AG04449 (cell line): ENCODE measurements around the gene TMEM121.

Experiments used
- CTCF ChIA-PET: fragments of 350-600 bp; formaldehyde crosslinking; extraction: SDS; loops from one replicate; lab custom pipeline; 2021; ENCODE audit warnings: antibody characterized with exemption; lab: Yijun Ruan, JAX
- POLR2A ChIA-PET: fragments of 400-600, 350-600 bp; formaldehyde crosslinking; extraction: SDS; loops from one replicate; lab custom pipeline; 2020; ENCODE audit warnings: antibody characterized with exemption, inconsistent platforms; lab: Yijun Ruan, JAX
- DNase-seq: peaks from one replicate; pipeline ENCODE4 v3.0.0-alpha.2; 2010; ENCODE audit warnings: low read depth, low spot score
- H3K4me3 ChIP-seq: 2 replicates; pipeline ENCODE4 v1.5.1; 2011; ENCODE audit warnings: low read depth, mild to moderate bottlenecking, control low read depth, low read length
- TF ChIP-seq, protein P1 (sequence below): IDR thresholded peaks from one replicate; pipeline ENCODE4 v1.5.1; 2011; ENCODE audit warnings: mild to moderate bottlenecking, moderate library complexity, low read length, control low read depth, inconsistent platforms; ENCODE audit not compliant: insufficient read depth; ENCODE audit errors: missing control alignments

The TMEM121 gene

DNA sequence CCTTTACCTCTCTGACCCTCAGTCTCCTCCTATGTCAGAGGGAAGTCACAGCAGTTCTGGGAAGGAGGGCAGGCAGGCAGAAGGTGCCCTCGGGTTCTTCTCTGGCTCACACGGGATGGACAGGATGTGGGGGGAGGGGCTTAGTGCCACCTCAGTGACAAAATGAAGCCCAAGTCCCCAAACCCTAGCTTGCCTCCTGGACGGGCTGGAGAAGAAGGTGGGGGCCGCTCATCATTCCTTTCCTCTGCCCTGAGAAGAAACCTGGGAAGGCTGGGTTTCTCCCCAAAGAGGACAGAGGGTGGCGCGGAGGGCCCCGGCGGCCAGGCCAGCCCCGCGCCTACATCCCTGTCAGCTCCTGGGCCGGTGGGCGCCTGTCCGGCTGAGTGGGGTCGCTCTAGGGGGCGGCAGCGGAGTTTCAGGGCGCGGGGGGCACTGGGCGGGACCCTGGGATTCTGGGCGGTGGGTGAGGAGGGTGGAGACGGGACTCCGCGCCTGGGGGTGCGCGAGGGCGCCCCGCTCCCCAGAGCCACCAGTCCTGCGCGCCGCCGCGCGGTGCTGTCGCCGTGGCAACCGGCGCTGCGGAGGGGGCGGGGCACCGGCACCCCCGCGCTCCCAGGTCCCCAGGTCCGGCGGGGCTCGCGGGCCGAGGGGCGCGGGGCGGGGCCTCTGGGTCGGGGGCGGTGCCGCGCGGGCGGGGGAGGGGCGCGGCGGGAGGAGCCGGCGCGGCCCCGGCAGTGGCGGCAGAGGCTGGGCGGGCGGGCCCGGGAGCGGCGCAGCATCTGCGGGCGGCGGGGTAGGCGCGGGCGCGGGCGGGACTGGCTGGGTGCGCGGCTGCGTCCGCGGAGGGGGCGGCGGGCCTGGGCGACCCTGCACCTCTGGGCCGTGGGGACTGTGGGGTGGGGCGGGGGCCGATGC is at the start of gene TMEM121:
Gene TMEM121 (plus strand): TSS at position 723 of the 915 bp plus-strand sequence. CDS start 2,252 bp downstream, outside the sequence.
- DNase-seq: no peak
- POLR2A ChIA-PET: interaction anchor here (0.7 kb wide), 1 partner anchor 45 kb away, joined by 3 read pairs; no protein-coding TSS in a partner anchor
- H3K4me3 ChIP-seq: peak within 1 kb of the TSS; percentile 63

DNA sequence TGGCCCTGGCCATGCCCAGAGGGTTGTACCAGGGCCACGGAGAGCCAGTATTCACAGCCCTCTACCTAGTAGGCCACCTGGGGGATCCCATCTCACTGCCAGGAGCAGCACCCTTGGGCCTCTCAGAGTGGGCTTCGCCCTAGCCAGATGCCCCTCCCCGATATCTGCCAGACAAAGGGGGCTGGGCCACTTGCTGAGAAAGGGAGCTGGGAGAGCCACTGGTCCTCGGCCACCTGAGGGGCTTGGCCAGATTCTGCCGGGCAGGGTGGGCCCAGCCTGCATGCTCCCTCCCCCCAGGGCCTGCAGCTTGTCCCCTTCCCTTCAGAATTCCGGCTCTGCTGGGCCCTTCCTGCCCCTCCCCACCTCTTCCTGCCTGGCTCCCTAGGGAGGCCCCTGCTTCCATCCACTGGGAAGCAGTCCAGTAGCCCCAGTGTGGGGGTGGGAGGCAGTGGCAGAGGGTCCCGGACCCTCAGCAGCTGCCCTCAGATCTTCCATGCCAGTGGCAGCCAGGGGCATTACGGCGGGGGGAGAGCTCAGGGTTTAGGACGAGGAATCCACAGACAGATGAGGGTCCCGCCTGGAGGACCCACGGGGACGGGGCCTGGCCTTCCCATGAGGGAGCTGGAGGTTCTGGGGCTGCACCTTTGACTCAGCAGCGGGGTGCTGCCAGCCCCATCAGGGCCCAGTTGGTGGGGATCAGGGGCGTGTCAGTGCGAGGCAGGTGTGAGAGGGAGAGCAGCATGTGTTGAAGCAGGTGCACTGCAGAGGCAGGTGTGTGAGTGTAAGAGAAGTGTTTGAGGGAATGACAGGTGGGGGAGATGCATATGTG is 49.3 kb upstream of the TMEM121 start:
- DNase-seq: no peak
- TF ChIP-seq, protein P1, sequence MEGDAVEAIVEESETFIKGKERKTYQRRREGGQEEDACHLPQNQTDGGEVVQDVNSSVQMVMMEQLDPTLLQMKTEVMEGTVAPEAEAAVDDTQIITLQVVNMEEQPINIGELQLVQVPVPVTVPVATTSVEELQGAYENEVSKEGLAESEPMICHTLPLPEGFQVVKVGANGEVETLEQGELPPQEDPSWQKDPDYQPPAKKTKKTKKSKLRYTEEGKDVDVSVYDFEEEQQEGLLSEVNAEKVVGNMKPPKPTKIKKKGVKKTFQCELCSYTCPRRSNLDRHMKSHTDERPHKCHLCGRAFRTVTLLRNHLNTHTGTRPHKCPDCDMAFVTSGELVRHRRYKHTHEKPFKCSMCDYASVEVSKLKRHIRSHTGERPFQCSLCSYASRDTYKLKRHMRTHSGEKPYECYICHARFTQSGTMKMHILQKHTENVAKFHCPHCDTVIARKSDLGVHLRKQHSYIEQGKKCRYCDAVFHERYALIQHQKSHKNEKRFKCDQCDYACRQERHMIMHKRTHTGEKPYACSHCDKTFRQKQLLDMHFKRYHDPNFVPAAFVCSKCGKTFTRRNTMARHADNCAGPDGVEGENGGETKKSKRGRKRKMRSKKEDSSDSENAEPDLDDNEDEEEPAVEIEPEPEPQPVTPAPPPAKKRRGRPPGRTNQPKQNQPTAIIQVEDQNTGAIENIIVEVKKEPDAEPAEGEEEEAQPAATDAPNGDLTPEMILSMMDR: no peak
- CTCF ChIA-PET: interaction anchor here (1.1 to 1.5 kb wide), 2 partner anchors 9 to 13 kb away, joined by 3 to 4 read pairs; no protein-coding TSS in a partner anchor
- H3K4me3 ChIP-seq: no peak overlapping the region
- POLR2A ChIA-PET: no interaction called here

More for the DNA sequence above, at the start of gene TMEM121:
- TF ChIP-seq, protein P1: no peak
- CTCF ChIA-PET: no interaction called here

DNA sequence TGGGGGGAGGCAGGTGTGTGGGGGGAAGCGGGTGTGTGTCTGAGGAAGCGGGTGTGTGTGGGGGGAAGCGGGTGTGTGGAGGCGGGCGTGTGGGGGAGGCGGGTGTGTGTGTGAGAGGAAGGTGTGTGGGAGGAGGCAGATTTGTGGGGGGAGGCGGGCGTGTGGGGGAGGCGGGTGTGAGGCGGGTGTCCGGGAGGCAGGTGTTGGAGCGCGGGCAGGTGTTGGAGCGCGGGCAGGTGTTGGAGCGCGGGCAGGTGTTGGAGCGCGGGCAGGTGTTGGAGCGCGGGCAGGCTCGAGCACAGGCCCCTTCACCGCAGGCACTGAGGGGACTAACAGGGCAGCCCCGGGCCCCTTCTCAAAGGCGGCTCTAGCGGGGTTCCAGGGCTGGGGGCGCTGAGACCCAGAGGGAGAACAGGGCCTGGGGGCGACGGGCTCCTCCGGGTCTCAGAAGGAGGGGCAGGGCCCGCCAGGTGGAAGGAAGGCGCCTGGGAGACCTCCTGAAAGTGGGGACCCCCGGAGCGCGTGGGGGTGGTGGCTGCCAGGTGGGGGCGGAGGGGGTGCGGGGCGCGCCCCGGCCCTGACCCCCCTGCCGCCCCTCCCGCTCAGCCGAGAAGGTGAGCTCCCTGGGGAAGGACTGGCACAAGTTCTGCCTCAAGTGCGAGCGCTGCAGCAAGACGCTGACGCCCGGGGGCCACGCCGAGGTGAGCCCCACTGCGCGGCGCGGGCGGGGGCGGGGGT is 48.6 kb upstream of the TMEM121 start:
- POLR2A ChIA-PET: no interaction called here
- CTCF ChIA-PET: interaction anchor here (1.1 to 2.0 kb wide), 2 partner anchors 8 to 12 kb away, joined by 3 to 8 read pairs; no protein-coding TSS in a partner anchor
- no peak for DNase-seq
- TF ChIP-seq, protein P1: no peak
- H3K4me3 ChIP-seq: no peak overlapping the region

DNA sequence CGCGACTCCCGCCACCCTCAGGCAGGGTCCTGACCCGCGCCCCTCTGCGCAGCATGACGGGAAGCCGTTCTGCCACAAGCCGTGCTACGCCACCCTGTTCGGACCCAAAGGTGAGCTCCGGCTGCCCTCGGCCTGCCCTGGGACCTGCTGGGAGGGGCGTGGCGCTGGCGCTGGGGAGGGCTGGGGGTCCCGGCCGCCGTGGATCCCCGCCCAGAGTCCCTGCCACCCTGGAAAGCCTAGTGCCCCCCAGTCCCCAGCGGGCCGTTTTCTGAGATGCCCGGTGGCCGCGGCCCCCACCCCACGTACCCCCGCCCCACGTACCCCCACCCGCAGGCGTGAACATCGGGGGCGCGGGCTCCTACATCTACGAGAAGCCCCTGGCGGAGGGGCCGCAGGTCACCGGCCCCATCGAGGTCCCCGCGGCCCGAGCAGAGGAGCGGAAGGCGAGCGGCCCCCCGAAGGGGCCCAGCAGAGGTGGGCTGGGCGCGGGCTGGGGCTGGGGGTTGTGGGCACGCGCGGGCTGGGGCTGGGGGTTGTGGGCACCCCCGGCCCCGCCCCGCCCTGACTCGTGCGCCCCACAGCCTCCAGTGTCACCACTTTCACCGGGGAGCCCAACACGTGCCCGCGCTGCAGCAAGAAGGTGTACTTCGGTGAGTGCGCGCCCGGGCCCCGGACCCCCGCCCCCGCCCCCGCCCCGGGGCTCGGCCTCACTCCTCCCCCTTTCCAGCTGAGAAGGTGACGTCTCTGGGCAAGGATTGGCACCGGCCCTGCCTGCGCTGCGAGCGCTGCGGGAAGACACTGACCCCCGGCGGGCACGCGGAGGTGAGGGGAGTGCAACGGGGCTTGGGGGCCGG is 47.8 kb upstream of the TMEM121 start:
- ChIA-PET CTCF (interaction anchor here (2.0 kb wide), 1 partner anchor 11 kb away, joined by 8 read pairs; no protein-coding TSS in a partner anchor), POLR2A (no interaction called here)
- H3K4me3 ChIP-seq: no peak overlapping the region
- no peak for DNase-seq
- TF ChIP-seq, protein P1: no peak

DNA sequence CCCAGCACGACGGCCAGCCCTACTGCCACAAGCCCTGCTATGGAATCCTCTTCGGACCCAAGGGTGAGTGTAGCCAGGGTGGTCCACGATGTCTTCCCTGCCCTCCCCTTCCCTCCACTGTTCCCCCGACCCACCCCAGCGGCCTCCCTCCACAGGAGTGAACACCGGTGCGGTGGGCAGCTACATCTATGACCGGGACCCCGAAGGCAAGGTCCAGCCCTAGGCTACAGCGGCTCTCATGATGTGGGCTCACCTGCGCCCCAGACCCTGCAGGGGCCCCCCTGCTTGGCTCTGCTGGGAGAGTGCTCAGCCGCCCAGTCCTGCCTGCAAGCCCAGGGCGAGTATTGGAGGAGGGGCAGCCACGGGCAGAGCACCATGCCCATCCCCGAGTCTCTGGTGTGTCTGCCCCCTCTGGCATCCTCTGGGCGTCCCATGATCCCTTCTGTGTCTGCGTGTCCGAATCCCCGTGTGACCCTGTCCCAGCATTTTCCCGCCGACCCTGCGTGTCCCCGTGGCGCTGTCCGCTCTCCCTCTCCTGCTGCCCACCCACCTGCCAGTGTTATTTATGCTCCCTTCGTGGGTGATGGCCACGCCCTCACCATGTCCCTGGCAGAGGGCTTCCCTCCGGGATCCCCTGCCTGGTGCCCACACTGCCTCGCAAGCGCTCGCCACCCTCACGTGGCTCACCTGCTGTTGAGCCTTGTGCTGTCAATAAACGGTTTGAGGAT is 46.8 kb upstream of the TMEM121 start:
- TF ChIP-seq, protein P1: no peak
- DNase-seq: no peak
- POLR2A ChIA-PET: no interaction called here
- CTCF ChIA-PET: interaction anchor here (1.2 to 3.2 kb wide), 6 partner anchors 10 to 106 kb away, joined by 4 to 15 read pairs (median 8); no protein-coding TSS in a partner anchor
- no peak overlapping the region for H3K4me3 ChIP-seq
